Liver (tissue), 9 donors: ENCODE data around the gene D2HGDH. TPM values are rescaled to one million over a fixed set of nuclear protein-coding genes. Genes with fewer than 3 reads are reported as not detected.

Experiments
- DNase-seq: peaks from one replicate; pipeline ENCODE4 v3.0.0-alpha.2; 2017; ENCODE audit warnings: low spot score
- H3K27ac ChIP-seq, 2 donors: one replicate each; pipeline ENCODE4 v1.7.0; 2013; ENCODE audit warnings: inconsistent platforms in 2 of 2, low read length in 2 of 2, control low read depth in 1 of 2, low read depth in 1 of 2, mild to moderate bottlenecking in 1 of 2
- H3K27me3 ChIP-seq, 4 donors: one replicate each; pipeline versions ENCODE4 v1.6.1 to v1.7.0; 2013; ENCODE audit warnings: low read length in 3 of 4, inconsistent platforms in 1 of 4, mild to moderate bottlenecking in 1 of 4, moderate library complexity in 1 of 4; ENCODE audit not compliant: control insufficient read depth in 4 of 4, insufficient read depth in 4 of 4
- H3K36me3 ChIP-seq, 4 donors: one replicate each; pipeline versions ENCODE4 v1.6.1 to v1.7.0; 2013; ENCODE audit warnings: low read length in 3 of 4, mild to moderate bottlenecking in 3 of 4, low read depth in 1 of 4, moderate library complexity in 1 of 4; ENCODE audit not compliant: control insufficient read depth in 4 of 4, insufficient read depth in 3 of 4
- H3K4me1 ChIP-seq, 4 donors: one replicate each; pipeline versions ENCODE4 v1.6.1 to v1.7.0; 2013; ENCODE audit warnings: low read length in 3 of 4, mild to moderate bottlenecking in 3 of 4, moderate library complexity in 1 of 4; ENCODE audit not compliant: control insufficient read depth in 4 of 4, insufficient read depth in 4 of 4
- H3K4me3 ChIP-seq, 3 donors: one replicate each; pipeline versions ENCODE4 v1.6.1 to v1.7.0; 2013; ENCODE audit warnings: low read length in 3 of 3, control low read depth in 1 of 3, low read depth in 1 of 3, mild to moderate bottlenecking in 1 of 3
- H3K9ac ChIP-seq, 2 donors: one replicate each; pipeline ENCODE4 v1.7.0; 2013; ENCODE audit warnings: low read length in 2 of 2, mild to moderate bottlenecking in 2 of 2, moderate library complexity in 2 of 2, control low read depth in 1 of 2, low read depth in 1 of 2
- H3K9me3 ChIP-seq, 4 donors: one replicate each; pipeline versions ENCODE4 v1.6.1 to v1.7.0; 2013; ENCODE audit warnings: low read length in 3 of 4; ENCODE audit not compliant: control insufficient read depth in 4 of 4
- ATF3 ChIP-seq: IDR thresholded peaks from 2 replicates; pipeline ENCODE4 v1.6.1; 2016; ENCODE audit warnings: antibody characterized with exemption
- CTCF ChIP-seq: fragments of 150-350 bp; IDR thresholded peaks from 2 replicates; pipeline ENCODE4 v1.5.1; 2017; ENCODE audit warnings: improper control_type of control experiment, low read depth, low read length; ENCODE audit not compliant: missing input control
- EGR1 ChIP-seq, 2 donors: IDR thresholded peaks; 2 replicates each; pipeline ENCODE4 v1.6.1; 2016 to 2018; ENCODE audit warnings: antibody characterized with exemption in 2 of 2, low read depth in 2 of 2
- FOXA1 ChIP-seq: IDR thresholded peaks from 2 replicates; pipeline ENCODE4 v1.6.1; 2016; ENCODE audit warnings: antibody characterized with exemption
- FOXA2 ChIP-seq: IDR thresholded peaks from 2 replicates; pipeline ENCODE4 v1.6.1; 2016; ENCODE audit warnings: antibody characterized with exemption
- GABPA ChIP-seq, 2 donors: IDR thresholded peaks in 1 of 2; conservative IDR thresholded peaks in 1 of 2; 2 replicates each; pipeline ENCODE4 v1.6.1; 2016; ENCODE audit warnings: antibody characterized with exemption in 2 of 2, mild to moderate bottlenecking in 1 of 2, moderate library complexity in 1 of 2
- HNF4A ChIP-seq, 2 donors: conservative IDR thresholded peaks; 2 replicates each; pipeline ENCODE4 v1.6.1; 2016; ENCODE audit warnings: antibody characterized with exemption in 2 of 2, mild to moderate bottlenecking in 2 of 2
- HNF4G ChIP-seq: IDR thresholded peaks from 2 replicates; pipeline ENCODE4 v1.6.1; 2016; ENCODE audit warnings: antibody characterized with exemption
- JUND ChIP-seq, 2 donors: IDR thresholded peaks; 2 replicates each; pipeline ENCODE4 v1.6.1; 2016; ENCODE audit warnings: antibody characterized with exemption in 2 of 2
- MAX ChIP-seq: IDR thresholded peaks from 2 replicates; pipeline ENCODE4 v1.6.1; 2016; ENCODE audit warnings: antibody characterized with exemption
- NR2F2 ChIP-seq: IDR thresholded peaks from 2 replicates; pipeline ENCODE4 v1.6.1; 2016; ENCODE audit warnings: antibody characterized with exemption
- RAD21 ChIP-seq, 2 donors: IDR thresholded peaks; 2 replicates each; pipeline ENCODE4 v1.6.1; 2016; ENCODE audit warnings: antibody characterized with exemption in 2 of 2, mild to moderate bottlenecking in 2 of 2
- REST ChIP-seq: IDR thresholded peaks from 2 replicates; pipeline ENCODE4 v1.6.1; 2016; ENCODE audit warnings: antibody characterized with exemption, mild to moderate bottlenecking
- RXRA ChIP-seq, 2 donors: IDR thresholded peaks; 2 replicates each; pipeline ENCODE4 v1.6.1; 2017 to 2018; ENCODE audit warnings: antibody characterized with exemption in 2 of 2, mild to moderate bottlenecking in 1 of 2
- SP1 ChIP-seq: IDR thresholded peaks from 2 replicates; pipeline ENCODE4 v1.6.1; 2018; ENCODE audit warnings: antibody characterized with exemption, mild to moderate bottlenecking
- YY1 ChIP-seq: IDR thresholded peaks from 2 replicates; pipeline ENCODE4 v1.6.1; 2016; ENCODE audit warnings: antibody characterized with exemption, mild to moderate bottlenecking
- ZBTB33 ChIP-seq: IDR thresholded peaks from 2 replicates; pipeline ENCODE4 v1.6.1; 2016; ENCODE audit warnings: antibody characterized with exemption
- WGBS: extraction: QIAGEN DNeasy Blood & Tissue Kit; methylation state at CpG from one replicate; pipeline ENCODE4 v1.1.7; 2013; 5-methylcytosine and 5-hydroxymethylcytosine counted together
- polyA plus RNA-seq, 2 donors: library from polyadenylated mRNA; stranded (reverse) in 1 of 2; unstranded in 1 of 2; fragments of 200-250 nt in 1 of 2; fragments of >200 nt in 1 of 2; fragmentation: Nextera tagmentation in 1 of 2; extraction: Ambion mirVana in 1 of 2; gene quantifications; one replicate each; pipeline versions ENCODE4 v1.2.1 to v1.2.3, GENCODE V29; 2013 to 2015
- total RNA-seq, 2 donors: library from RNA; depleted of rRNA; stranded (reverse); fragments of >200 nt; gene quantifications; one replicate each; pipeline ENCODE4 v1.2.3, GENCODE V29; 2014
- donor health status: healthy.
- donor health status: healthy.
- donor health status: healthy.
- donor health status: healthy.
- donor health status: healthy.

Gene D2HGDH
- total and polyA plus RNA-seq, 4 donors: 6.4 to 25.0 (median 13.5) TPM

- Histone ChIP-seq H3K27me3 (no peaks in the 10 kb centered on the region), H3K27ac (no peak overlapping the region), H3K9me3 (peaks cover 2 to 10% (median 4%) of the 10 kb centered on the region in 4 donors), H3K4me1 (no peaks in the 10 kb centered on the region), H3K9ac (no peak overlapping the region), H3K36me3 (peaks cover 13 to 57% (median 26%) of the 10 kb centered on the region in 4 donors), H3K4me3 (no peak overlapping the region)
- WGBS: 98% methylated on average over 15 of the region's 15 CpGs
- no peak for TF ChIP-seq HNF4A (conservative IDR thresholded peaks at IDR 0.05)
- no peak for TF ChIP-seq YY1
- no peak for DNase-seq
Observed at GRCh38 chr2:241720560-241720959, 13.9 kb upstream of the D2HGDH start.

GRCh38 chr2:241721852-241722251, 12.6 kb upstream of the D2HGDH start:
- H3K9ac ChIP-seq: no peak overlapping the region
- peaks cover 9 to 54% (median 23%) of the 10 kb centered on the region in 4 donors for H3K36me3 ChIP-seq
- no peak overlapping the region for H3K27ac ChIP-seq
- no peak for DNase-seq
- no peaks in the 10 kb centered on the region for H3K4me1 ChIP-seq
- H3K9me3 ChIP-seq: peaks cover 2 to 10% (median 4%) of the 10 kb centered on the region in 4 donors
- no peak overlapping the region for H3K4me3 ChIP-seq
- 97% methylated on average over 12 of the region's 12 CpGs for WGBS
- no peak for TF ChIP-seq YY1
- no peak for TF ChIP-seq MAX
- no peak for TF ChIP-seq REST
- no peak for TF ChIP-seq ATF3
- no peak for TF ChIP-seq FOXA2
- TF ChIP-seq RAD21 (IDR thresholded peaks at IDR 0.05): no peak
- TF ChIP-seq ZBTB33: no peak
- no peak for TF ChIP-seq CTCF
- TF ChIP-seq NR2F2: no peak
- no peak for TF ChIP-seq JUND (IDR thresholded peaks at IDR 0.05)
- no peak for TF ChIP-seq RXRA (IDR thresholded peaks at IDR 0.05)
- no peak for TF ChIP-seq SP1
- no peak for TF ChIP-seq HNF4G
- TF ChIP-seq HNF4A (conservative IDR thresholded peaks at IDR 0.05): no peak
- TF ChIP-seq GABPA (IDR thresholded peaks at IDR 0.05 in 1 of 2, conservative IDR thresholded peaks at IDR 0.05 in 1 of 2): no peak
- no peak for TF ChIP-seq FOXA1
- TF ChIP-seq EGR1 (IDR thresholded peaks at IDR 0.05; ENCODE audit: low read depth in 2 of 2): no peak
- no peaks in the 10 kb centered on the region for H3K27me3 ChIP-seq
